CD14-positive monocyte (primary cell): ENCODE results near the gene PLA2G10. TPM values are rescaled to one million over a fixed set of nuclear protein-coding genes. Genes with fewer than 3 reads are reported as not detected.

Experiments
- DNase-seq, 3 donors: peaks; one replicate each; pipeline ENCODE4 v3.0.0-alpha.2; 2011 to 2022
- H2AFZ ChIP-seq: 2 replicates; pipeline ENCODE4 v1.6.0; 2012; ENCODE audit warnings: mild to moderate bottlenecking, low read depth, low read length, inconsistent platforms; ENCODE audit not compliant: insufficient read depth, poor library complexity, severe bottlenecking
- H3K27ac ChIP-seq, 2 donors: 1 replicate in 1 of 2; 2 replicates in 1 of 2; pipeline ENCODE4 v1.5.1; 2012 to 2013; ENCODE audit warnings: low read length in 2 of 2, control low read depth in 1 of 2, inconsistent platforms in 1 of 2, low read depth in 1 of 2, mild to moderate bottlenecking in 1 of 2
- H3K27me3 ChIP-seq, 2 donors: one replicate each; pipeline versions ENCODE4 v1.6.0 to v1.6.1; 2011 to 2013; ENCODE audit warnings: low read length in 2 of 2; ENCODE audit not compliant: control insufficient read depth in 2 of 2, insufficient read depth in 2 of 2
- H3K36me3 ChIP-seq, 2 donors: replicated peaks in 1 of 2; 1 replicate in 1 of 2; 2 replicates in 1 of 2; pipeline versions ENCODE4 v1.5.1 to v1.6.1; 2012 to 2013; ENCODE audit warnings: low read length in 2 of 2, control low read depth in 1 of 2, inconsistent platforms in 1 of 2, mild to moderate bottlenecking in 1 of 2; ENCODE audit not compliant: insufficient read depth in 2 of 2, control insufficient read depth in 1 of 2
- H3K4me1 ChIP-seq, 2 donors: 1 replicate in 1 of 2; 2 replicates in 1 of 2; pipeline versions ENCODE4 v1.5.1 to v1.6.1; 2012 to 2013; ENCODE audit warnings: low read length in 2 of 2, control low read depth in 1 of 2, inconsistent platforms in 1 of 2, mild to moderate bottlenecking in 1 of 2, moderate library complexity in 1 of 2; ENCODE audit not compliant: insufficient read depth in 2 of 2, control insufficient read depth in 1 of 2
- H3K4me2 ChIP-seq: replicated peaks from 2 replicates; pipeline ENCODE3; 2012; ENCODE audit warnings: low read length, moderate library complexity, mild to moderate bottlenecking; ENCODE audit not compliant: poor library complexity, severe bottlenecking; ENCODE audit errors: extremely low read depth
- H3K4me3 ChIP-seq, 3 experiments: fragments of 200-600 bp in 1 of 3; sonication (generic) in 1 of 3; replicated peaks in 1 of 3; 1 replicate in 2 of 3; 2 replicates in 1 of 3; pipeline ENCODE4 v1.5.1; 2011 to 2013; ENCODE audit warnings: low read length in 3 of 3, mild to moderate bottlenecking in 3 of 3, control low read depth in 2 of 3, low read depth in 2 of 3, inconsistent platforms in 1 of 3, moderate library complexity in 1 of 3
- H3K79me2 ChIP-seq: 2 replicates; pipeline ENCODE4 v1.6.0; 2012; ENCODE audit warnings: mild to moderate bottlenecking, control low read depth, inconsistent platforms, low read length, moderate library complexity; ENCODE audit not compliant: insufficient read depth
- H3K9ac ChIP-seq: 2 replicates; pipeline ENCODE4 v1.6.0; 2017; ENCODE audit warnings: low read length, mild to moderate bottlenecking; ENCODE audit not compliant: insufficient read depth, poor library complexity, severe bottlenecking
- H3K9me3 ChIP-seq, 2 donors: replicated peaks in 1 of 2; 1 replicate in 1 of 2; 2 replicates in 1 of 2; pipeline versions ENCODE4 v1.5.1 to v1.6.1; 2012 to 2013; ENCODE audit warnings: low read length in 2 of 2, control low read depth in 1 of 2; ENCODE audit not compliant: control insufficient read depth in 1 of 2, insufficient read depth in 1 of 2
- H4K20me1 ChIP-seq: 2 replicates; pipeline ENCODE4 v1.6.0; 2012; ENCODE audit warnings: mild to moderate bottlenecking, low read length, control low read depth, moderate library complexity; ENCODE audit not compliant: insufficient read depth
- H3K27ac Mint-ChIP-seq, 7 donors: one replicate each; pipeline ENCODE4 v1.8.0; 2020; ENCODE audit warnings: mild to moderate bottlenecking in 7 of 7, mixed read lengths in 7 of 7, moderate library complexity in 6 of 7, inconsistent platforms in 2 of 7
- H3K27me3 Mint-ChIP-seq, 3 donors: one replicate each; pipeline ENCODE4 v1.8.0; 2021 to 2022; ENCODE audit warnings: low read depth in 3 of 3, mild to moderate bottlenecking in 3 of 3, mixed read lengths in 3 of 3, moderate library complexity in 3 of 3, inconsistent platforms in 1 of 3
- H3K36me3 Mint-ChIP-seq, 2 donors: one replicate each; pipeline ENCODE4 v1.8.0; 2020; ENCODE audit warnings: mixed read lengths in 2 of 2, inconsistent platforms in 1 of 2, mild to moderate bottlenecking in 1 of 2
- H3K4me1 Mint-ChIP-seq: one replicate; pipeline ENCODE4 v1.8.0; 2020; ENCODE audit warnings: mild to moderate bottlenecking, mixed read lengths
- H3K4me3 Mint-ChIP-seq, 2 donors: one replicate each; pipeline ENCODE4 v1.8.0; 2020; ENCODE audit warnings: mild to moderate bottlenecking in 2 of 2, mixed read lengths in 2 of 2, moderate library complexity in 1 of 2
- H3K9me3 Mint-ChIP-seq, 7 donors: one replicate each; pipeline ENCODE4 v1.8.0; 2020 to 2022; ENCODE audit warnings: mixed read lengths in 7 of 7, mild to moderate bottlenecking in 6 of 7, moderate library complexity in 6 of 7, inconsistent platforms in 2 of 7
- WGBS: methylation state at CpG from one replicate; pipeline ENCODE4 v1.1.5; 2013; ENCODE audit warnings: missing lambda C conversion rate; ENCODE audit not compliant: insufficient coverage; 5-methylcytosine and 5-hydroxymethylcytosine counted together
- intact Hi-C, 2 donors: fragments of 100-400 bp; cut with micrococcal nuclease; formaldehyde crosslinking; loops; one replicate each; pipeline versions ENCODE4 v1.15.0 to v1.15.1; 2023
- polyA plus RNA-seq, 3 donors: library from polyadenylated mRNA; depleted of rRNA in 1 of 3; unstranded in 2 of 3; stranded (reverse) in 1 of 3; fragments of 300-500 nt in 2 of 3; fragments of >200 nt in 1 of 3; fragmentation: Illumina TruSeq in 2 of 3; gene quantifications; 1 replicate in 2 of 3; 2 replicates in 1 of 3; pipeline ENCODE4 v1.2.3, GENCODE V29; 2012 to 2021
- TF ChIP-seq, protein P1 (sequence below): fragments of 200-600 bp; IDR thresholded peaks from one replicate; pipeline ENCODE4 v1.8.0; 2022; ENCODE audit warnings: antibody characterized with exemption, mild to moderate bottlenecking

The PLA2G10 gene
- polyA plus RNA-seq, 3 donors: not detected

DNA sequence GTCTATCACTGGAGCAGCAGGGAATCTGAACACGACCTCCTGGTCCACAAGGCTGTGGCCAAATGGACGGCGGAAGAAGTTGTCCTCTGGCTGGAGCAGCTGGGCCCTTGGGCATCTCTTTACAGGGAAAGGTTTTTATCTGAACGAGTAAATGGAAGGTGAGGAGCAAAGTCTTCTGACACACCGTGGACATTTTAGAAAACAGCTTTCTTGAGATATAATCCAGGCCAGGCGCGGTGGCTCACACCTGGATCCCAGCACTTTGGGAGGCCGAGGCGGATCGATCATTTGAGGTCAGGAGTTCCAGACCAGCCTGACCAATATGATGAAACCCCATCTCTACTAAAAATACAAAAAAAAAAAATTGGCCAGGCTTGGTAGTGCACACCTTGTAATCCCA, 44.3 kb downstream of the PLA2G10 start:
- Histone ChIP-seq H3K9me3 (no peaks in the 10 kb centered on the region), H3K4me3 (no peak overlapping the region), H3K27me3 (no peaks in the 10 kb centered on the region), H3K36me3 (peaks cover 79 to 94% of the 10 kb centered on the region in 2 donors), H3K27ac (no peak overlapping the region), H3K9ac (no peak overlapping the region), H3K79me2 (peaks cover 5% of the 10 kb centered on the region), H3K4me2 (no peak overlapping the region), H4K20me1 (peaks cover 50% of the 10 kb centered on the region), H2AFZ (no peak overlapping the region), H3K4me1 (no peaks in the 10 kb centered on the region)
- Mint-ChIP-seq H3K4me1 (no peaks in the 10 kb centered on the region), H3K4me3 (no peak overlapping the region), H3K27ac (peak overlapping the region in 2 of 7 donors; percentile 34 to 79), H3K27me3 (peaks cover 0 to 2% (median 0%) of the 10 kb centered on the region in 3 donors), H3K36me3 (peaks cover 53 to 93% of the 10 kb centered on the region in 2 donors), H3K9me3 (no peaks in the 10 kb centered on the region)
- DNase-seq: no peak
- TF ChIP-seq, protein P1, sequence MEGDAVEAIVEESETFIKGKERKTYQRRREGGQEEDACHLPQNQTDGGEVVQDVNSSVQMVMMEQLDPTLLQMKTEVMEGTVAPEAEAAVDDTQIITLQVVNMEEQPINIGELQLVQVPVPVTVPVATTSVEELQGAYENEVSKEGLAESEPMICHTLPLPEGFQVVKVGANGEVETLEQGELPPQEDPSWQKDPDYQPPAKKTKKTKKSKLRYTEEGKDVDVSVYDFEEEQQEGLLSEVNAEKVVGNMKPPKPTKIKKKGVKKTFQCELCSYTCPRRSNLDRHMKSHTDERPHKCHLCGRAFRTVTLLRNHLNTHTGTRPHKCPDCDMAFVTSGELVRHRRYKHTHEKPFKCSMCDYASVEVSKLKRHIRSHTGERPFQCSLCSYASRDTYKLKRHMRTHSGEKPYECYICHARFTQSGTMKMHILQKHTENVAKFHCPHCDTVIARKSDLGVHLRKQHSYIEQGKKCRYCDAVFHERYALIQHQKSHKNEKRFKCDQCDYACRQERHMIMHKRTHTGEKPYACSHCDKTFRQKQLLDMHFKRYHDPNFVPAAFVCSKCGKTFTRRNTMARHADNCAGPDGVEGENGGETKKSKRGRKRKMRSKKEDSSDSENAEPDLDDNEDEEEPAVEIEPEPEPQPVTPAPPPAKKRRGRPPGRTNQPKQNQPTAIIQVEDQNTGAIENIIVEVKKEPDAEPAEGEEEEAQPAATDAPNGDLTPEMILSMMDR: no peak
- intact Hi-C loops: no loop called here
- WGBS: 98% methylated on average over 7 of the region's 10 CpGs

DNA sequence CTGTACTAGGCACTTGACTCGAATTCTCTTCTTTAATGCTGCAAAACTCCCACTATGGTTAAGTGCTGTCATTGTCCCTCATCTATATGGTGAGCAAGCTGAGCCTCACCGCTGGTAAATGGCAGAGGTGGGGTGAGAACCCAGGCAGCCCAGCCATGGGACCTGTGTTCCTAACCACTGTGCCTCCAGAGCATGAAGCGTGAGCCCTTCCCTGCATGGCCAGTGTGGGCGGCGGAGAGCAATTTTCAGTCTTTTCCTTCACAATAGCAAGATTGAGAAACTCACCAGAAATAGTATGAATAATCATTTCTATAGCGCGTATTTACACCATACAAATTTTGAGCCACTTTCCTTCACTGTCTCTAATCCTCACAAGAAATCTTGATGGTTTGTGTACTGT, 52.2 kb downstream of the PLA2G10 start:
- peaks cover 0 to 2% (median 0%) of the 10 kb centered on the region in 3 donors for H3K27me3 Mint-ChIP-seq
- Histone ChIP-seq H3K9ac (no peak overlapping the region), H3K36me3 (peaks cover 35 to 84% of the 10 kb centered on the region in 2 donors), H3K27ac (peak overlapping the region in 1 of 2 donors; percentile 2), H3K27me3 (no peaks in the 10 kb centered on the region), H3K4me2 (no peak overlapping the region), H3K79me2 (peaks cover 79% of the 10 kb centered on the region), H3K4me1 (no peaks in the 10 kb centered on the region), H2AFZ (no peak overlapping the region), H4K20me1 (peaks cover 98% of the 10 kb centered on the region), H3K4me3 (no peak overlapping the region), H3K9me3 (no peaks in the 10 kb centered on the region)
- H3K27ac Mint-ChIP-seq: peak overlapping the region in 6 of 7 donors; percentile 1 to 84 (median 68)
- peaks cover 1% of the 10 kb centered on the region for H3K4me1 Mint-ChIP-seq
- TF ChIP-seq, protein P1: no peak
- H3K36me3 Mint-ChIP-seq: peaks cover 27 to 74% of the 10 kb centered on the region in 2 donors
- no peak for DNase-seq
- H3K4me3 Mint-ChIP-seq: no peak overlapping the region
- 100% methylated on average over 1 of the region's 7 CpGs for WGBS
- H3K9me3 Mint-ChIP-seq: no peaks in the 10 kb centered on the region
- intact Hi-C loops: no loop called here
